K562 (cell line): Measurements from ENCODE around the gene PRM3. TPM values are rescaled to one million over a fixed set of nuclear protein-coding genes. Genes with fewer than 3 reads are reported as not detected.

ENCODE experiments used
- ESRRB ChIP-seq: fragments of 250-450 bp; sonication (Bioruptor Pico); IDR thresholded peaks from 2 replicates; pipeline ENCODE4 v1.5.0; 2020; ENCODE audit warnings: mild to moderate bottlenecking, moderate library complexity, borderline replicate concordance
- EWSR1 ChIP-seq: fragments of 450-650 bp; IDR thresholded peaks from 2 replicates; pipeline ENCODE4 v1.6.1; 2018; ENCODE audit warnings: borderline replicate concordance, mild to moderate bottlenecking, low read depth, moderate library complexity; ENCODE audit not compliant: partially characterized antibody
- GABPB2 ChIP-seq: fragments of 250-450 bp; sonication (Bioruptor Pico); conservative IDR thresholded peaks from 2 replicates; pipeline ENCODE4 v1.5.1; 2021; ENCODE audit warnings: mild to moderate bottlenecking
- HOMEZ ChIP-seq: fragments of 250-450 bp; sonication (Bioruptor Pico); IDR thresholded peaks from 2 replicates; pipeline ENCODE4 v1.4.0; 2020; ENCODE audit warnings: mild to moderate bottlenecking, moderate library complexity
- IRF2 ChIP-seq: sonication (generic); formaldehyde crosslinking; IDR thresholded peaks from 2 replicates; pipeline ENCODE4 v1.8.1; 2022; ENCODE audit warnings: mild to moderate bottlenecking, missing genetic modification reagents
- NCOR1 ChIP-seq: fragments of 450-650 bp; IDR thresholded peaks from 2 replicates; pipeline ENCODE4 v1.6.1; 2016; ENCODE audit warnings: mild to moderate bottlenecking, moderate library complexity
- OTX1 ChIP-seq: fragments of 450-650 bp; formaldehyde crosslinking; IDR thresholded peaks from 2 replicates; pipeline ENCODE4 v1.4.0; 2022; ENCODE audit warnings: mild to moderate bottlenecking
- PCBP1 ChIP-seq: fragments of 200-400 bp; formaldehyde crosslinking; IDR thresholded peaks from 2 replicates; pipeline ENCODE4 v1.6.1; 2018; ENCODE audit warnings: mild to moderate bottlenecking, low read depth, low read length; ENCODE audit not compliant: poor library complexity, severe bottlenecking
- PCBP2 ChIP-seq: fragments of 200-400 bp; formaldehyde crosslinking; IDR thresholded peaks from 2 replicates; pipeline ENCODE4 v1.6.1; 2018; ENCODE audit warnings: low read length, low read depth, mild to moderate bottlenecking, moderate library complexity; ENCODE audit not compliant: poor library complexity, severe bottlenecking
- PHB ChIP-seq: fragments of 250-450 bp; sonication (Bioruptor Pico); IDR thresholded peaks from 2 replicates; pipeline ENCODE4 v1.5.0; 2021
- PHF8 ChIP-seq: fragments of 200-600 bp; sonication (generic); IDR thresholded peaks from 2 replicates; pipeline ENCODE4 v1.6.1; 2012; ENCODE audit warnings: mixed run types, mild to moderate bottlenecking, inconsistent platforms, low read length, moderate library complexity, borderline replicate concordance
- SETDB1 ChIP-seq: IDR thresholded peaks from one replicate; pipeline ENCODE4 v1.6.1; 2012; ENCODE audit warnings: low read length, control low read depth, inconsistent platforms
- SMARCA5 ChIP-seq: fragments of 450-650 bp; IDR thresholded peaks from 2 replicates; pipeline ENCODE4 v1.6.1; 2016
- STAG1 ChIP-seq: sonication (generic); formaldehyde crosslinking; IDR thresholded peaks from 2 replicates; pipeline ENCODE4 v1.5.0; 2020; ENCODE audit warnings: missing genetic modification reagents, borderline replicate concordance
- TAF15 ChIP-seq: fragments of 200-400 bp; formaldehyde crosslinking; IDR thresholded peaks from 2 replicates; pipeline ENCODE4 v1.6.1; 2017; ENCODE audit warnings: mild to moderate bottlenecking, low read depth, low read length, moderate library complexity
- ZNF282 ChIP-seq: sonication (generic); formaldehyde crosslinking; IDR thresholded peaks from 2 replicates; pipeline ENCODE4 v1.8.1; 2023; ENCODE audit warnings: missing genetic modification reagents
- ZNF444 ChIP-seq: fragments of 250-450 bp; sonication (Bioruptor Pico); IDR thresholded peaks from 2 replicates; pipeline ENCODE4 v1.4.0; 2020; ENCODE audit warnings: mild to moderate bottlenecking, moderate library complexity
- ZNF717 ChIP-seq: fragments of 250-450 bp; sonication (Bioruptor Pico); IDR thresholded peaks from 2 replicates; pipeline ENCODE4 v1.5.0; 2021
- ZNF780A ChIP-seq: fragments of 250-450 bp; sonication (Bioruptor Pico); IDR thresholded peaks from 2 replicates; pipeline ENCODE4 v1.5.0; 2021; ENCODE audit warnings: mild to moderate bottlenecking
- polyA plus RNA-seq, 8 experiments: library from polyadenylated mRNA; depleted of rRNA in 4 of 8; stranded (reverse) in 5 of 8; unstranded in 3 of 8; fragments of >200 nt; fragmentation: Nextera tagmentation in 2 of 8; fragmentation: Illumina TruSeq in 1 of 8; extraction: Ambion mirVana in 2 of 8; extraction: Trizol in 1 of 8; gene quantifications; 2 replicates each; pipeline versions ENCODE4 v1.2.1 to v1.2.3, GENCODE V29; 2011 to 2014; ENCODE audit warnings: inconsistent platforms in 1 of 8, missing spikeins in 1 of 8
- total RNA-seq, 7 experiments: library from RNA; depleted of rRNA in 6 of 7; stranded (reverse); fragments of >200 nt in 6 of 7; fragmentation: Illumina TruSeq in 2 of 7; extraction: Trizol in 2 of 7; gene quantifications; 2 replicates each; pipeline versions ENCODE4 v1.2.1 to v1.2.3, GENCODE V29; 2011 to 2021; ENCODE audit warnings: low replicate concordance in 1 of 7
- TF ChIP-seq, protein P1 (sequence below): fragments of 450-650 bp; IDR thresholded peaks from one replicate; pipeline ENCODE4 v1.6.1; 2018; ENCODE audit warnings: mild to moderate bottlenecking, moderate library complexity; ENCODE audit not compliant: partially characterized antibody
- TF ChIP-seq, protein P2 (sequence below): fragments of 250-450 bp; sonication (Bioruptor Pico); IDR thresholded peaks from 2 replicates; pipeline ENCODE4 v1.5.0; 2022; ENCODE audit warnings: mild to moderate bottlenecking
- TF ChIP-seq, protein P3 (sequence below): sonication (generic); formaldehyde crosslinking; IDR thresholded peaks from 2 replicates; pipeline ENCODE4 v1.8.1; 2023; ENCODE audit warnings: mild to moderate bottlenecking, missing genetic modification reagents

PRM3 gene
- total and polyA plus RNA-seq, 9 of the 15 experiments (the other 6 are each of a cell fraction or from before 2014, with no cell fraction given), result not detected

DNA sequence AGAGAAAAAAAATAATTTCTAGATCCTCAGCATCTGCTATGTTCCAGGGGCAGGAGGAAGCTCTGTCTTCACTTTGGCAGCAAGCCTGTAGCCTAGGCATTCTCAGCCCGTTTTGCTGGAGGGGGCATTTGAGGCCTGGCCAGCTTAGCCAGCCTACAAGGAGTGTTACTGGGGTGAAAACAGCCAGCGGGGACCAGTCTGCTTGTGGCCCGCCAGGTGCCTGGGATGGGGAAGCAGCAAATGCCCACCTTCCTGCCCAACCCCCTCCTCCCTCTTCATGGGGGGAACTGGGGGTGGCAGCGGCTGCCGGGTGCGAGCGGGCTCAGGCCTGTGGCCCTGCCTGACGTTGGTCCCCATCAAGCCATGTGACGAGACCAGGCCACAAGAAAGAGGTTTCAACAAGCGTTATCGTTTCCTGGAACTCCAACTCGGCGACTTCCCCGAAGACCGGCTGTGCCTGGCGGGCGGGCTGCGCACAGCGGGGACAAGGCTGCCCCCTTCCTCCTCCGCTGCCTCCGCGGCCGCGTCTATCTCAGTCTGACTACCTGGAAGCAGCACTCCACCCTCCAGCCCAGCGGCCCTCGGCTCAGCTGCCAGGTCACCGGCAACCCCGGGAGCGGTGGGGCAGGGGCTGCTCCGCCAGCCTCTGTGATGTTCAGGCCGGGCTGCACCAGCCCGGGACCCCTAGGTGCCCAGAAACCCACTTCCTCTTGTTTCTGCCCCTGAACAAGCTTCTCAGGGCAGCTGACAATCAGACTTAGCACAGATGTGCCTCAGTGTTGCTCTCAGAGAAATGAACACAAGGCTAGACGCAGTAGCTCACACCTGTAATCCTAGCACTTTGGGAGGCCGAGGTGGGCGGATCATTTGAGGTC is 40.3 kb downstream of the PRM3 start (continued):
- peak; percentile 90; the same call in 1 of the 2 replicates for TF ChIP-seq HOMEZ (CRISPR knock-in tag)
- TF ChIP-seq ZNF717 (CRISPR knock-in tag), result no peak
- no peak for TF ChIP-seq GABPB2 (CRISPR knock-in tag)
- TF ChIP-seq PCBP2, result no peak
- no peak for TF ChIP-seq OTX1 (CRISPR knock-in tag)
- TF ChIP-seq ESRRB (CRISPR knock-in tag), result no peak
- no peak for TF ChIP-seq ZNF780A (CRISPR knock-in tag)
- TF ChIP-seq SMARCA5, result 0 out of 2 replicates have a peak, but pooled peaks have one; percentile 52
- no peak for TF ChIP-seq STAG1 (CRISPR knock-in tag)
- TF ChIP-seq TAF15, result no peak
- 0 out of 2 replicates have a peak, but pooled peaks have one; percentile 23 for TF ChIP-seq ZNF444 (CRISPR knock-in tag)
- peak; percentile 58; the same call in 1 of the 2 replicates for TF ChIP-seq PHF8
- TF ChIP-seq PHB (CRISPR knock-in tag), result 0 out of 2 replicates have a peak, but pooled peaks have one; percentile 81
- no peak for TF ChIP-seq IRF2
- TF ChIP-seq, protein P1, sequence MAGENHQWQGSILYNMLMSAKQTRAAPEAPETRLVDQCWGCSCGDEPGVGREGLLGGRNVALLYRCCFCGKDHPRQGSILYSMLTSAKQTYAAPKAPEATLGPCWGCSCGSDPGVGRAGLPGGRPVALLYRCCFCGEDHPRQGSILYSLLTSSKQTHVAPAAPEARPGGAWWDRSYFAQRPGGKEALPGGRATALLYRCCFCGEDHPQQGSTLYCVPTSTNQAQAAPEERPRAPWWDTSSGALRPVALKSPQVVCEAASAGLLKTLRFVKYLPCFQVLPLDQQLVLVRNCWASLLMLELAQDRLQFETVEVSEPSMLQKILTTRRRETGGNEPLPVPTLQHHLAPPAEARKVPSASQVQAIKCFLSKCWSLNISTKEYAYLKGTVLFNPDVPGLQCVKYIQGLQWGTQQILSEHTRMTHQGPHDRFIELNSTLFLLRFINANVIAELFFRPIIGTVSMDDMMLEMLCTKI, result no peak
- TF ChIP-seq, protein P2, sequence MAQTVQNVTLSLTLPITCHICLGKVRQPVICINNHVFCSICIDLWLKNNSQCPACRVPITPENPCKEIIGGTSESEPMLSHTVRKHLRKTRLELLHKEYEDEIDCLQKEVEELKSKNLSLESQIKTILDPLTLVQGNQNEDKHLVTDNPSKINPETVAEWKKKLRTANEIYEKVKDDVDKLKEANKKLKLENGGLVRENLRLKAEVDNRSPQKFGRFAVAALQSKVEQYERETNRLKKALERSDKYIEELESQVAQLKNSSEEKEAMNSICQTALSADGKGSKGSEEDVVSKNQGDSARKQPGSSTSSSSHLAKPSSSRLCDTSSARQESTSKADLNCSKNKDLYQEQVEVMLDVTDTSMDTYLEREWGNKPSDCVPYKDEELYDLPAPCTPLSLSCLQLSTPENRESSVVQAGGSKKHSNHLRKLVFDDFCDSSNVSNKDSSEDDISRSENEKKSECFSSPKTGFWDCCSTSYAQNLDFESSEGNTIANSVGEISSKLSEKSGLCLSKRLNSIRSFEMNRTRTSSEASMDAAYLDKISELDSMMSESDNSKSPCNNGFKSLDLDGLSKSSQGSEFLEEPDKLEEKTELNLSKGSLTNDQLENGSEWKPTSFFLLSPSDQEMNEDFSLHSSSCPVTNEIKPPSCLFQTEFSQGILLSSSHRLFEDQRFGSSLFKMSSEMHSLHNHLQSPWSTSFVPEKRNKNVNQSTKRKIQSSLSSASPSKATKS (CRISPR knock-in tag), result peak; percentile 49; the same call in 1 of the 2 replicates
- peak; percentile 83 for TF ChIP-seq NCOR1
- no peak for TF ChIP-seq SETDB1
- TF ChIP-seq PCBP1, result no peak
- no peak for TF ChIP-seq ZNF282
- TF ChIP-seq EWSR1, result no peak
- TF ChIP-seq, protein P3, sequence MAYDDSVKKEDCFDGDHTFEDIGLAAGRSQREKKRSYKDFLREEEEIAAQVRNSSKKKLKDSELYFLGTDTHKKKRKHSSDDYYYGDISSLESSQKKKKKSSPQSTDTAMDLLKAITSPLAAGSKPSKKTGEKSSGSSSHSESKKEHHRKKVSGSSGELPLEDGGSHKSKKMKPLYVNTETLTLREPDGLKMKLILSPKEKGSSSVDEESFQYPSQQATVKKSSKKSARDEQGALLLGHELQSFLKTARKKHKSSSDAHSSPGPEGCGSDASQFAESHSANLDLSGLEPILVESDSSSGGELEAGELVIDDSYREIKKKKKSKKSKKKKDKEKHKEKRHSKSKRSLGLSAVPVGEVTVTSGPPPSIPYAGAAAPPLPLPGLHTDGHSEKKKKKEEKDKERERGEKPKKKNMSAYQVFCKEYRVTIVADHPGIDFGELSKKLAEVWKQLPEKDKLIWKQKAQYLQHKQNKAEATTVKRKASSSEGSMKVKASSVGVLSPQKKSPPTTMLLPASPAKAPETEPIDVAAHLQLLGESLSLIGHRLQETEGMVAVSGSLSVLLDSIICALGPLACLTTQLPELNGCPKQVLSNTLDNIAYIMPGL, result no peak
